ENCODE data around the gene SH3D19. TPM values are rescaled to one million over a fixed set of nuclear protein-coding genes. Genes with fewer than 3 reads are reported as not detected.
"Not testable (repeated sequence)": the region's sequence is repeated elsewhere in the genome, so short reads cannot be mapped to it uniquely, and the experiment has no call there.

SH3D19 gene
- total and polyA plus RNA-seq, 2 experiments from 2014 or later, result 28.2 to 54.7 TPM

DNA sequence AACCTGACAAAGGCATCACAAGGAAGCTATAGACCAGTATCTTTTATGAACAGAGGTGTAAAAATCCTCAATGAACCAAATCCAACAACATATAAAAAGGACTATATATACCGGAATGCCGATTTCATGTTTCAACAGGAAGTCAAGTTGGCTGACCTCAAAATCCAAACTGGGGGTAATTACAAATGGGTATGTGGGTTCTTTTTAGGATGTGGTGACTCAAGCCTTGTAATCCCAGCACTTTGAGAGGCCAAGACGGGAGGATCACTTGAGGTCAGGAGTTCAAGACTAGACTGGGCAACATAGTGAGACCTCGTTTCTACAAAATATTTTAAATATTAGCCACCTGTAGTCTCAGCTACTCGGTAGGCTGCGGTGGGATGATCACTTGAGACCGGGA lies 38.0 kb downstream of the SH3D19 start:
- Histone ChIP-seq H3K4me1 (ENCODE audit: insufficient read depth) (no peaks in the 10 kb centered on the region), H3K9me3 (ENCODE audit: low read depth) (peaks cover 3% of the 10 kb centered on the region), H3K4me3 (no peak overlapping the region), H3K4me2 (no peak overlapping the region), H2AFZ (no peak overlapping the region), H3K9me2 (replicated peaks; ENCODE audit: insufficient read depth) (no peaks in the 10 kb centered on the region), H3K79me2 (peaks cover 90% of the 10 kb centered on the region), H3K27me3 (no peaks in the 10 kb centered on the region), H3K36me3 (replicated peaks; ENCODE audit: insufficient read depth, low read depth) (no peaks in the 10 kb centered on the region), H4K20me1 (ENCODE audit: insufficient read depth, poor library complexity, severe bottlenecking) (no peaks in the 10 kb centered on the region), H3K27ac (no peak overlapping the region)
- WGBS (ENCODE audit: low lambda C conversion rate, missing lambda C conversion rate), result 95% methylated on average over 7 of the region's 7 CpGs
- DNase-seq (ENCODE audit: low spot score), result no peak
- TF ChIP-seq EZH2 (IDR thresholded peaks at IDR 0.05; ENCODE audit: borderline replicate concordance) (no peak), EZH2phosphoT487 (IDR thresholded peaks at IDR 0.05; ENCODE audit: low read depth, severe bottlenecking, unreplicated experiment) (no peak)
- TF ChIP-seq, protein P1, sequence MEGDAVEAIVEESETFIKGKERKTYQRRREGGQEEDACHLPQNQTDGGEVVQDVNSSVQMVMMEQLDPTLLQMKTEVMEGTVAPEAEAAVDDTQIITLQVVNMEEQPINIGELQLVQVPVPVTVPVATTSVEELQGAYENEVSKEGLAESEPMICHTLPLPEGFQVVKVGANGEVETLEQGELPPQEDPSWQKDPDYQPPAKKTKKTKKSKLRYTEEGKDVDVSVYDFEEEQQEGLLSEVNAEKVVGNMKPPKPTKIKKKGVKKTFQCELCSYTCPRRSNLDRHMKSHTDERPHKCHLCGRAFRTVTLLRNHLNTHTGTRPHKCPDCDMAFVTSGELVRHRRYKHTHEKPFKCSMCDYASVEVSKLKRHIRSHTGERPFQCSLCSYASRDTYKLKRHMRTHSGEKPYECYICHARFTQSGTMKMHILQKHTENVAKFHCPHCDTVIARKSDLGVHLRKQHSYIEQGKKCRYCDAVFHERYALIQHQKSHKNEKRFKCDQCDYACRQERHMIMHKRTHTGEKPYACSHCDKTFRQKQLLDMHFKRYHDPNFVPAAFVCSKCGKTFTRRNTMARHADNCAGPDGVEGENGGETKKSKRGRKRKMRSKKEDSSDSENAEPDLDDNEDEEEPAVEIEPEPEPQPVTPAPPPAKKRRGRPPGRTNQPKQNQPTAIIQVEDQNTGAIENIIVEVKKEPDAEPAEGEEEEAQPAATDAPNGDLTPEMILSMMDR (IDR thresholded peaks at IDR 0.05; ENCODE audit: poor library complexity), result no peak

DNA sequence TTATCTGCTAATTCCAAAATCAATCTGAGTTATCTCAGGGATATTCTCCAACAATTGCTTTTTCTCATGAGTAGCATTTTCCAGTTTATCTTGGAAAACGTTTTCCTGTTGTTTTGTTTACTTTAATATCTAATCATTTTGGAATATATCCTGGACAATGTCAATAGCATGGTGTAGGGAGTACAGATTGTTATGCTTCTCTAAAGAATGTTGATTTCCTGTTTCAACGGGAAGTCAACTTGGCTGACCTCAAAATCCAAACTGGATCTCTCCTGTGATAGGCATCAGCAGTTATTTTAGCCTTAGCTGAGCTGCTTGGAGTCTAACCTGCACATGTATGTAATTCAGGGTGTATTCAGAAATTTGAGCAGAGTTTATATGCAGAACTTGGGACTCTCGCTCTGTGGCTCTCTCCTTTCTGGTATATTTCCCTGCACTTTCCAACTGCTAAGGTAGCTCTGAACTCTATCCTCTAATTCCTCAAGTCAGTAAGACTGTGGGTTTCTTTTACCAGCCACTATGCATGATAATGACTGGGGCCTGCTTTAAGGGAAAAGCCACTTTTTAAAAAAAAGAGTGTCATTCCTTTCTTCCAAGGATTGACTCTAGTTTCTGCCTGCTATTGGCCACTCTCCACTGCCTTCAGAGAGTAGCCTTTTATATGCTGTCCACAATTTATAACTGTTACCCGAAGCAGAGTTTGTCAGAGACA lies 40.7 kb downstream of the SH3D19 start:
- Histone ChIP-seq H3K9me2 (replicated peaks; ENCODE audit: insufficient read depth) (no peaks in the 10 kb centered on the region), H3K27ac (no peak overlapping the region), H4K20me1 (ENCODE audit: insufficient read depth, poor library complexity, severe bottlenecking) (no peaks in the 10 kb centered on the region), H3K4me3 (no peak overlapping the region), H3K36me3 (replicated peaks; ENCODE audit: insufficient read depth, low read depth) (no peaks in the 10 kb centered on the region), H3K4me1 (ENCODE audit: insufficient read depth) (peaks cover 4% of the 10 kb centered on the region), H3K79me2 (peaks cover 88% of the 10 kb centered on the region), H3K4me2 (no peak overlapping the region), H3K27me3 (no peaks in the 10 kb centered on the region), H3K9me3 (ENCODE audit: low read depth) (peaks cover 3% of the 10 kb centered on the region), H2AFZ (no peak overlapping the region)
- WGBS (ENCODE audit: low lambda C conversion rate, missing lambda C conversion rate), result 48% methylated on average over 4 of the region's 4 CpGs
- TF ChIP-seq EZH2phosphoT487 (IDR thresholded peaks at IDR 0.05; ENCODE audit: low read depth, severe bottlenecking, unreplicated experiment) (no peak), EZH2 (IDR thresholded peaks at IDR 0.05; ENCODE audit: borderline replicate concordance) (no peak)
- TF ChIP-seq, protein P1 (IDR thresholded peaks at IDR 0.05; ENCODE audit: poor library complexity), result no peak
- no peak for DNase-seq (ENCODE audit: low spot score)

- no peak for TF ChIP-seq EZH2 (IDR thresholded peaks at IDR 0.05; ENCODE audit: borderline replicate concordance)
- TF ChIP-seq, protein P1 (IDR thresholded peaks at IDR 0.05; ENCODE audit: poor library complexity), result peak; percentile 62
Measured at GRCh38 chr4:151276787-151277562, 48.4 kb downstream of the SH3D19 start, which contains the start of gene PRSS48. Gene PRSS48 (plus strand): TSS chr4:151277161. CDS start chr4:151277173, 12 bp downstream.

GRCh38 chr4:151268905-151269304 lies 56.5 kb downstream of the SH3D19 start:
- H3K27me3 ChIP-seq; H3K4me3 ChIP-seq; H3K9me2 ChIP-seq (replicated peaks; ENCODE audit: insufficient read depth); H3K27ac ChIP-seq; H3K4me2 ChIP-seq; H3K9me3 ChIP-seq (ENCODE audit: low read depth); H4K20me1 ChIP-seq (ENCODE audit: insufficient read depth, poor library complexity, severe bottlenecking); H2AFZ ChIP-seq; H3K4me1 ChIP-seq (ENCODE audit: insufficient read depth); H3K36me3 ChIP-seq (replicated peaks; ENCODE audit: insufficient read depth, low read depth); DNase-seq (ENCODE audit: low spot score): not testable (repeated sequence)
- H3K79me2 ChIP-seq, result peaks cover 48% of the 10 kb centered on the region

More at GRCh38 chr4:151276787-151277562, 48.4 kb downstream of the SH3D19 start, which contains the start of gene PRSS48:
- H3K79me2 ChIP-seq, result peaks cover 87% of the 10 kb centered on the region
- H3K27me3 ChIP-seq, result no peaks in the 10 kb centered on the region
- 76% methylated on average over 7 of the region's 7 CpGs for whole genome bisulfite sequencing (ENCODE audit: low lambda C conversion rate, missing lambda C conversion rate)
- H3K4me3 ChIP-seq, result no peak within 1 kb of the TSS
- no peaks in the 10 kb centered on the region for H3K9me2 ChIP-seq (replicated peaks; ENCODE audit: insufficient read depth)
- H3K36me3 ChIP-seq (replicated peaks; ENCODE audit: insufficient read depth, low read depth), result no peaks in the 10 kb centered on the region
- no peak within 1 kb of the TSS for H3K4me2 ChIP-seq
- no peak within 1 kb of the TSS for H3K27ac ChIP-seq
- peaks cover 4% of the 10 kb centered on the region for H3K4me1 ChIP-seq (ENCODE audit: insufficient read depth)
- H2AFZ ChIP-seq, result no peak within 1 kb of the TSS
- peaks cover 3% of the 10 kb centered on the region for H4K20me1 ChIP-seq (ENCODE audit: insufficient read depth, poor library complexity, severe bottlenecking)
- H3K9me3 ChIP-seq (ENCODE audit: low read depth), result no peaks in the 10 kb centered on the region
- peak; percentile 68 for DNase-seq (ENCODE audit: low spot score)

All from hepatocyte (in vitro differentiated cells).